Large intestine (tissue), 3 donors: ENCODE measurements around the gene VWC2. TPM values are rescaled to one million over a fixed set of nuclear protein-coding genes. Genes with fewer than 3 reads are reported as not detected.
"Not testable (repeated sequence)": the region's sequence is repeated elsewhere in the genome, so short reads cannot be mapped to it uniquely, and the experiment has no call there.

Experiments
- DNase-seq, 2 donors: peaks; one replicate each; pipeline versions ENCODE4 v3.0.0 to v3.0.0-alpha.2; 2013
- H3K27ac ChIP-seq: one replicate; pipeline ENCODE4 v1.5.1; 2013; ENCODE audit warnings: low read length
- H3K27me3 ChIP-seq: 2 replicates; pipeline ENCODE4 v1.6.1; 2013; ENCODE audit warnings: low read length; ENCODE audit not compliant: control insufficient read depth, insufficient read depth
- H3K36me3 ChIP-seq: 2 replicates; pipeline ENCODE4 v1.6.1; 2013; ENCODE audit warnings: low read length; ENCODE audit not compliant: control insufficient read depth, insufficient read depth
- H3K4me1 ChIP-seq: one replicate; pipeline ENCODE4 v1.6.1; 2013; ENCODE audit warnings: low read length; ENCODE audit not compliant: control insufficient read depth, insufficient read depth
- H3K4me3 ChIP-seq: one replicate; pipeline ENCODE4 v1.5.1; 2013; ENCODE audit warnings: low read length
- H3K9me3 ChIP-seq: one replicate; pipeline ENCODE4 v1.6.1; 2013; ENCODE audit warnings: mild to moderate bottlenecking, low read depth, low read length, moderate library complexity; ENCODE audit not compliant: control insufficient read depth
- WGBS: methylation state at CpG from one replicate; pipeline ENCODE4 v1.1.5; 2013; ENCODE audit warnings: low lambda C conversion rate; ENCODE audit not compliant: insufficient coverage; 5-methylcytosine and 5-hydroxymethylcytosine counted together
- polyA plus RNA-seq: library from polyadenylated mRNA; unstranded; fragments of 120-200 nt; gene quantifications from one replicate; pipeline ENCODE4 v1.2.1, GENCODE V29; 2013

VWC2 gene
- polyA plus RNA-seq, 1 donor, result 0.63 TPM

DNA sequence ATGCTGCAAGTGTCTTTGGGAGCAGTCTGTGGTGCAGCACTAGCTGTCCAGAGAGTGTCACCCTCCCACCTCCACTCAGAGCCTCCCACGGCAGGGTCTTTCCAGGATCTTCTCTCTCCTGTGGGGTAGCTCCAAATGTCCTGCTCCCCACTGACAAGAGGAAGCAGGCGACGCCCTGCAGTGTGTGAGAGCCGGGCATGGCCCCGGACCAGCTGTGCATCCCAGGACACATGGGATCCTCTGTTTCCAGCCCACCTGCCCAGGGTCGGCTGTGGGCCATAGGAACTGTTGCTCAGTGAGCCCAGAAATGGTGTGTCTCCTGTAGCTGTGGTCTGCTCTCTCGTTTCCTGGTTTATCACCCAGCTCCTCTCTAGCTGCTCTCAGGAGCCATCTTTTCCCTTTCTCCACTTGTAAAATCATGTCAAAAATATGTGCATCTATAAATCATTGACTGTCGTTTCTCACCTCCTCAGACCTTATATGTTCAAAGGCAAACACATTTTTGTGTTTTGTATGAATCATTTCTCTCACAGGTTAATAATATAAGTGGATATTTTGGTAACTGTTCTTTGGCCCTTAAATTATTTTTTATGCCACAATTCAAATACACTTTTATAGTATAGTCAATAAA lies 74.9 kb downstream of the VWC2 start:
- Histone ChIP-seq H3K9me3 (no peaks in the 10 kb centered on the region), H3K4me3 (no peak overlapping the region), H3K4me1 (no peaks in the 10 kb centered on the region), H3K36me3 (no peaks in the 10 kb centered on the region), H3K27me3 (no peaks in the 10 kb centered on the region), H3K27ac (no peak overlapping the region)
- no peak for DNase-seq
- WGBS, result 0% methylated on average over 1 of the region's 8 CpGs

GRCh38 chr7:49850921-49851613 lies 77.6 kb downstream of the VWC2 start:
- Histone ChIP-seq H3K27me3 (no peaks in the 10 kb centered on the region), H3K27ac (no peak overlapping the region), H3K36me3 (no peaks in the 10 kb centered on the region), H3K9me3 (no peaks in the 10 kb centered on the region), H3K4me1 (no peaks in the 10 kb centered on the region), H3K4me3 (no peak overlapping the region)
- no CpG with 5 or more reads among the region's 10 CpGs for WGBS
- DNase-seq, result no peak

- H3K4me1 ChIP-seq, H3K36me3 ChIP-seq, DNase-seq, H3K9me3 ChIP-seq, H3K4me3 ChIP-seq, H3K27me3 ChIP-seq, H3K27ac ChIP-seq: not testable (repeated sequence)
- WGBS, result no CpG with 5 or more reads among the region's 9 CpGs
Observed at GRCh38 chr7:49851614-49851934, 78.1 kb downstream of the VWC2 start.

DNA sequence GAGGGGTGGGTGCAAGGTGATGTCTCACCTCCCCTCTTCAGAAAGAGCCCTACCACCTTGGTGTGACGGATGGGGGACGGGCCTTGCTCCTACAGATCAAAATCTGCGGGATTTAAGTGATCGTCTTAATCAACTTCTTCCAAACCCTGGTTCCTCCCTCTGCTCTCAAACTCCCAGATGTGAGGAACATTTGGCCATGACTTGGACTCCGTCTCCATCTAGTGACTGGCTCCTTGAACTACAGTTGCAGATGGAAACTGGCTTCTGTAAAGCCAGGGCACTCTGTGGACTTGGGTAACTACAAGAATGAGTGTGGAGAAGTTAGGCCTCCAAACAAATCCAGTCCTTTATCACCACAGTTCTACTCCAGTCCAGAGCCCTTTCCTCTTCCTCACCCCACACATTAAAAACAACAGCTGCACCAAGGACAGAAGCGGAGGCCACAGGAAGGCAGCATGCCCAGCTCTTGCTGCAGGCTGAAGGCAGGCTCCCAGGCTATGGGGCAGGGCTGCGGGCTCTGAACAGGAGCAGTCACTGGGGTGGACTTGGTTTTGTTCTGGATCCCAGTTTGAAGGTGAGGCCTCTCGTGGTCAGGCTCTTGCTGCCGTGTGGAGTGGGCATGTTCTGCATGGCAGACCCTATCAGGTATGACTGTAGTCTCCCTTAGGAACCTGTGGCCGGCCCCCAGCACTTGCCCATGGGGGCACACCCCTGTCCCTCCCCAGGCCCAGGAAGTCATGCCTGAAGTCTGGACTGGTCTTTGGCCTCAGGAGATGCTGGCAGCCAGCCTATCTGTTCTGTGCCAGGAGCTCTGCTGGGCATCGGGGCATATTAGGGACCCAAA lies 79.4 kb downstream of the VWC2 start:
- H3K4me3 ChIP-seq, result no peak overlapping the region
- no peaks in the 10 kb centered on the region for H3K4me1 ChIP-seq
- no CpG with 5 or more reads among the region's 11 CpGs for WGBS
- no peaks in the 10 kb centered on the region for H3K36me3 ChIP-seq
- no peaks in the 10 kb centered on the region for H3K9me3 ChIP-seq
- peak; percentile 24 to 35 for DNase-seq
- no peaks in the 10 kb centered on the region for H3K27me3 ChIP-seq
- no peak overlapping the region for H3K27ac ChIP-seq

DNA sequence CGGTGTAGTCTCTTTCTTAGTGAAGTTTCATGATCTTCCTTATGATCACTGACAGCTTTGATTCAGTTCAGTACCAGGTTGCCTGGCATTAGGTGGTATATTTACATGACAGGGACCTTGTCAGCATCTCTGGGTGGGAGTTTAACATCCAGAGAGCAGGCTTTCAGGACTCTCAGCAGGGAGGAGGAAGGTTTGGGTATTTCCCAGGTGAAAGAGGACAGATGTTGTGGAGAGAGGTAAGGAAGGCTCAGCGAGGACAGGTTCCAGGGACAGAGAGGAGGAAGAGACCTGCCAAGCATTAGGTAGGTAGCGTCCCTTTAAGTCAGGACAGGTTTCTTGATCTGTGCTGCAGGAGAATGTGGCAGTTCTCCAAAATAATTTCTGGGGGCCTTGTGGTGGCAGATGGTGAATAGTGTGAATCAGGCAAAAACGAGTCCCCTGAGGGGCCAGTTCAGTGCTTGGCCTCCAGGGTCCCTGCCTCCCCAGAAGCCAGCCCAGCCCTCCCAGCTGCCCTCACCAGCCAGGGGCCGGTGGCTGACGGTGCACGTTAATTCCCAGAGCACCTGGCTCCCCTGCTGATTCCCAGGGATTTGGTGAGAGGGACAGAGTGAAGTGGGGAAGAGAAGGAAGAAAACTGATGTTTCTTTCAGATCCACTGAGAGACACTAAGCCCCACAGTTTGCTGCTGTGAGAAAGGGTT lies 82.0 kb downstream of the VWC2 start:
- Histone ChIP-seq H3K9me3 (no peaks in the 10 kb centered on the region), H3K4me1 (no peaks in the 10 kb centered on the region), H3K27me3 (no peaks in the 10 kb centered on the region), H3K4me3 (no peak overlapping the region), H3K36me3 (no peaks in the 10 kb centered on the region), H3K27ac (no peak overlapping the region)
- DNase-seq, result no peak
- no CpG with 5 or more reads among the region's 7 CpGs for WGBS

GRCh38 chr7:49860293-49860692 lies 86.9 kb downstream of the VWC2 start:
- H3K27me3 ChIP-seq, result no peaks in the 10 kb centered on the region
- no peak for DNase-seq
- no peak overlapping the region for H3K27ac ChIP-seq
- H3K36me3 ChIP-seq, result no peaks in the 10 kb centered on the region
- no peaks in the 10 kb centered on the region for H3K9me3 ChIP-seq
- H3K4me3 ChIP-seq, result no peak overlapping the region
- H3K4me1 ChIP-seq, result no peaks in the 10 kb centered on the region
- WGBS, result no CpG with 5 or more reads among the region's 1 CpG

- Histone ChIP-seq H3K27ac (no peak overlapping the region), H3K36me3 (no peaks in the 10 kb centered on the region)
- WGBS, result 33% methylated on average over 1 of the region's 10 CpGs
Observed at GRCh38 chr7:49866076-49866735, 92.8 kb downstream of the VWC2 start.

GRCh38 chr7:49866910-49867309 lies 93.5 kb downstream of the VWC2 start:
- H3K27ac ChIP-seq, result no peak overlapping the region
- no peak overlapping the region for H3K4me3 ChIP-seq
- no peaks in the 10 kb centered on the region for H3K4me1 ChIP-seq
- H3K27me3 ChIP-seq, result no peaks in the 10 kb centered on the region
- DNase-seq, result no peak
- no peaks in the 10 kb centered on the region for H3K9me3 ChIP-seq
- no peaks in the 10 kb centered on the region for H3K36me3 ChIP-seq
- 47% methylated on average over 3 of the region's 5 CpGs for WGBS

More at GRCh38 chr7:49866076-49866735, 92.8 kb downstream of the VWC2 start:
- Histone ChIP-seq H3K27me3 (no peaks in the 10 kb centered on the region), H3K4me3 (no peak overlapping the region), H3K9me3 (no peaks in the 10 kb centered on the region), H3K4me1 (no peaks in the 10 kb centered on the region)
- no peak for DNase-seq

DNA sequence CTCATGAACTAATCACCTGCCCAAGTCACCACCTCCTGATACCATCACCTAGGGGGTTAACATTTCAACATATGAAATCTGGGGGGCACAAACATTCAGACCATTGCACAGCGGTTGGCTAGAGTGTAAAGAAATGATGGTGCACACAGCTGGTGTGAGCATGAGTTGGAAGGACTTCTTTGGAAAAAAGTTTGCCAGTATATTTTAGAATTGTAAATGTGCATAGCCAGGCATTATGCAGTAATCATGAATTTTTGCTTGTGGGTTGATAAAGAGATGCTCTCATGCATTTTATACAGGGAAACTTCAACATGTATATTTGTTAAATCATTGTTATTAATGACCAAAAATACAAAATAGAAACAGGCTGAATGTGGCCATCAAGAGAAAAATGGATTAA lies 100.0 kb downstream of the VWC2 start:
- Histone ChIP-seq H3K27me3 (no peaks in the 10 kb centered on the region), H3K36me3 (no peaks in the 10 kb centered on the region), H3K27ac (no peak overlapping the region), H3K4me3 (no peak overlapping the region), H3K9me3 (no peaks in the 10 kb centered on the region), H3K4me1 (no peaks in the 10 kb centered on the region)
- DNase-seq, result no peak
- WGBS, result 67% methylated on average over 1 of the region's 1 CpG

- no peak overlapping the region for H3K27ac ChIP-seq
- no peak for DNase-seq
- WGBS, result no CpG with 5 or more reads among the region's 1 CpG
Observed at GRCh38 chr7:49875336-49875735, 101.9 kb downstream of the VWC2 start.

More at GRCh38 chr7:49875336-49875735, 101.9 kb downstream of the VWC2 start:
- H3K9me3 ChIP-seq, result no peaks in the 10 kb centered on the region
- H3K4me3 ChIP-seq, result no peak overlapping the region
- no peaks in the 10 kb centered on the region for H3K27me3 ChIP-seq
- H3K4me1 ChIP-seq, result no peaks in the 10 kb centered on the region
- no peaks in the 10 kb centered on the region for H3K36me3 ChIP-seq
